MM.1S (cell line): ENCODE data around the gene BIRC5.
A peak's percentile ranks its signal among the peaks of the same experiment; 100 is the strongest.
"Not testable (repeated sequence)": the region's sequence is repeated elsewhere in the genome, so short reads cannot be mapped to it uniquely, and the experiment has no call there.

Experiments
- DNase-seq: peaks from one replicate; pipeline ENCODE4 v3.0.0-alpha.2; 2015
- H2AFZ ChIP-seq: fragments of 300-600 bp; sonication (generic); 2 replicates; pipeline ENCODE4 v1.6.0; 2016; ENCODE audit warnings: antibody characterized with exemption, low read length
- H3F3A ChIP-seq: fragments of 300-600 bp; sonication (generic); 2 replicates; pipeline ENCODE4 v1.6.1; 2016; ENCODE audit warnings: mild to moderate bottlenecking, antibody characterized with exemption, low read length, moderate library complexity, mixed read lengths; ENCODE audit not compliant: insufficient read depth
- H3K27ac ChIP-seq: fragments of 300-600 bp; sonication (generic); 2 replicates; pipeline ENCODE4 v1.5.1; 2016; ENCODE audit warnings: mild to moderate bottlenecking, low read length
- H3K27me3 ChIP-seq: fragments of 300-600 bp; sonication (generic); replicated peaks from 2 replicates; pipeline ENCODE4 v1.6.0; 2016; ENCODE audit warnings: low read length; ENCODE audit not compliant: insufficient read depth
- H3K36me3 ChIP-seq: fragments of 300-600 bp; sonication (generic); replicated peaks from 2 replicates; pipeline ENCODE4 v1.6.1; 2016; ENCODE audit warnings: mild to moderate bottlenecking, low read length, mixed read lengths; ENCODE audit not compliant: insufficient read depth
- H3K4me1 ChIP-seq: fragments of 300-600 bp; sonication (generic); 2 replicates; pipeline ENCODE4 v1.6.1; 2016; ENCODE audit warnings: low read length, mixed read lengths
- H3K4me2 ChIP-seq: fragments of 300-600 bp; sonication (generic); 2 replicates; pipeline ENCODE4 v1.6.0; 2016; ENCODE audit warnings: low read depth, low read length
- H3K4me3 ChIP-seq: fragments of 300-600 bp; sonication (generic); 2 replicates; pipeline ENCODE4 v1.5.1; 2016; ENCODE audit warnings: low read length, mixed read lengths
- H3K79me2 ChIP-seq: fragments of 300-600 bp; sonication (generic); 2 replicates; pipeline ENCODE4 v1.6.1; 2016; ENCODE audit warnings: mixed run types, low read length, mixed read lengths
- H3K9ac ChIP-seq: fragments of 300-600 bp; sonication (generic); 2 replicates; pipeline ENCODE4 v1.6.1; 2016; ENCODE audit warnings: low read length, mixed read lengths
- H3K9me2 ChIP-seq: fragments of 300-600 bp; sonication (generic); replicated peaks from 2 replicates; pipeline ENCODE4 v1.6.1; 2016; ENCODE audit warnings: mild to moderate bottlenecking, low read length, mixed read lengths; ENCODE audit not compliant: insufficient read depth
- H3K9me3 ChIP-seq: fragments of 300-600 bp; sonication (generic); replicated peaks from 2 replicates; pipeline ENCODE4 v1.6.1; 2016; ENCODE audit warnings: mild to moderate bottlenecking, low read length, mixed read lengths; ENCODE audit not compliant: insufficient read depth
- H4K20me1 ChIP-seq: fragments of 300-600 bp; sonication (generic); 2 replicates; pipeline ENCODE4 v1.6.1; 2016; ENCODE audit warnings: mild to moderate bottlenecking, low read length, moderate library complexity, mixed read lengths; ENCODE audit not compliant: insufficient read depth
- CTCF ChIP-seq: fragments of 300-600 bp; sonication (generic); IDR thresholded peaks from 2 replicates; pipeline ENCODE4 v1.5.1; 2016; ENCODE audit warnings: antibody characterized with exemption, low read length, mixed read lengths
- EZH2 ChIP-seq: fragments of 300-600 bp; sonication (generic); optimal IDR thresholded peaks from 2 replicates; pipeline ENCODE3; 2017; ENCODE audit warnings: low read depth, mild to moderate bottlenecking, antibody characterized with exemption, low read length, mixed read lengths
- EZH2phosphoT487 ChIP-seq: fragments of 300-600 bp; sonication (generic); IDR thresholded peaks from 2 replicates; pipeline ENCODE4 v1.6.1; 2018; ENCODE audit warnings: antibody characterized with exemption, low read length

The BIRC5 gene

GRCh38 chr17:78168242-78168902 is 45.7 kb upstream of the BIRC5 start, which contains the start of gene SYNGR2:
TSS of gene SYNGR2 (plus strand) at chr17:78168581. CDS start at chr17:78168617, 36 bp downstream.
- Histone ChIP-seq H3K9me2 (no peaks in the 10 kb centered on the region), H3K79me2 (peaks cover 36% of the 10 kb centered on the region), H3K27ac (peak within 1 kb of the TSS; percentile 82), H3K4me1 (peaks cover 45% of the 10 kb centered on the region), H3K27me3 (no peaks in the 10 kb centered on the region), H3K9ac (peak within 1 kb of the TSS; percentile 93), H3K4me3 (peak within 1 kb of the TSS; percentile 81), H3K9me3 (no peaks in the 10 kb centered on the region), H4K20me1 (no peaks in the 10 kb centered on the region), H3K4me2 (peak within 1 kb of the TSS; percentile 98), H3K36me3 (no peaks in the 10 kb centered on the region), H2AFZ (peak within 1 kb of the TSS; percentile 7; the same call in 1 of the 2 replicates), H3F3A (peaks cover 42% of the 10 kb centered on the region)
- no peak for TF ChIP-seq CTCF
- peak; percentile 91 for DNase-seq

GRCh38 chr17:78168903-78169793 is 44.9 kb upstream of the BIRC5 start:
- H3K27ac ChIP-seq, result peak overlapping the region; percentile 82
- no peak overlapping the region for H2AFZ ChIP-seq
- H3K9me2 ChIP-seq, result no peaks in the 10 kb centered on the region
- H3K9ac ChIP-seq, result peak overlapping the region; percentile 93
- no peak for TF ChIP-seq EZH2
- TF ChIP-seq EZH2phosphoT487, result no peak
- peak overlapping the region; percentile 98 for H3K4me2 ChIP-seq
- no peaks in the 10 kb centered on the region for H4K20me1 ChIP-seq
- H3K36me3 ChIP-seq, result no peaks in the 10 kb centered on the region
- no peaks in the 10 kb centered on the region for H3K27me3 ChIP-seq
- peaks cover 52% of the 10 kb centered on the region for H3K4me1 ChIP-seq
- peak; percentile 63 for DNase-seq
- peak overlapping the region; percentile 81 for H3K4me3 ChIP-seq
- peaks cover 50% of the 10 kb centered on the region for H3F3A ChIP-seq
- no peaks in the 10 kb centered on the region for H3K9me3 ChIP-seq
- peaks cover 36% of the 10 kb centered on the region for H3K79me2 ChIP-seq

- H3K9ac ChIP-seq, result peak overlapping the region; percentile 14; the same call in 1 of the 2 replicates
- H3K9me3 ChIP-seq, result no peaks in the 10 kb centered on the region
- H3K9me2 ChIP-seq, result no peaks in the 10 kb centered on the region
- H3K79me2 ChIP-seq, result peaks cover 36% of the 10 kb centered on the region
- H3K4me1 ChIP-seq, result peaks cover 65% of the 10 kb centered on the region
- DNase-seq, result no peak
- peak overlapping the region; percentile 11; the same call in 1 of the 2 replicates for H3K4me3 ChIP-seq
- H4K20me1 ChIP-seq, result no peaks in the 10 kb centered on the region
- H2AFZ ChIP-seq, result no peak overlapping the region
- peaks cover 62% of the 10 kb centered on the region for H3F3A ChIP-seq
- no peak for TF ChIP-seq EZH2phosphoT487
- TF ChIP-seq CTCF, result no peak
- TF ChIP-seq EZH2, result no peak
- H3K27ac ChIP-seq, result peak overlapping the region; percentile 99; the same call in 1 of the 2 replicates
- H3K27me3 ChIP-seq, result no peaks in the 10 kb centered on the region
- H3K36me3 ChIP-seq, result no peaks in the 10 kb centered on the region
- H3K4me2 ChIP-seq, result peak overlapping the region; percentile 98
These were observed 43.1 kb upstream of the BIRC5 start for GRCh38 chr17:78170692-78171590.

- Histone ChIP-seq H3K79me2 (peaks cover 42% of the 10 kb centered on the region), H3K4me1 (peaks cover 65% of the 10 kb centered on the region), H3F3A (peaks cover 68% of the 10 kb centered on the region), H3K9ac (peak overlapping the region; percentile 75; the same call in 1 of the 2 replicates), H3K27ac (peak overlapping the region; percentile 99), H3K4me2 (peak overlapping the region; percentile 98), H3K4me3 (peak overlapping the region; percentile 23; the same call in 1 of the 2 replicates)
- H2AFZ ChIP-seq, H3K36me3 ChIP-seq, H3K9me3 ChIP-seq, H3K9me2 ChIP-seq, H4K20me1 ChIP-seq, H3K27me3 ChIP-seq: not testable (repeated sequence)
- DNase-seq, result peak; percentile 25
These were observed 42.3 kb upstream of the BIRC5 start for GRCh38 chr17:78171591-78172248.
